Stimulated activated CD4-positive, alpha-beta T cell treated with anti-CD3 and anti-CD28 coated beads, TNF-alpha, amount 100 ng/mL, for 24 hours (primary cell): Measurements from ENCODE around the gene DGKD.
"Not testable (repeated sequence)": the region's sequence is repeated elsewhere in the genome, so short reads cannot be mapped to it uniquely, and the experiment has no call there.

ENCODE experiments used
- DNase-seq, 3 experiments: peaks; one replicate each; pipeline ENCODE4 v3.0.0-alpha.2; 2020; ENCODE audit warnings: low read depth in 3 of 3

DGKD gene, protein sequence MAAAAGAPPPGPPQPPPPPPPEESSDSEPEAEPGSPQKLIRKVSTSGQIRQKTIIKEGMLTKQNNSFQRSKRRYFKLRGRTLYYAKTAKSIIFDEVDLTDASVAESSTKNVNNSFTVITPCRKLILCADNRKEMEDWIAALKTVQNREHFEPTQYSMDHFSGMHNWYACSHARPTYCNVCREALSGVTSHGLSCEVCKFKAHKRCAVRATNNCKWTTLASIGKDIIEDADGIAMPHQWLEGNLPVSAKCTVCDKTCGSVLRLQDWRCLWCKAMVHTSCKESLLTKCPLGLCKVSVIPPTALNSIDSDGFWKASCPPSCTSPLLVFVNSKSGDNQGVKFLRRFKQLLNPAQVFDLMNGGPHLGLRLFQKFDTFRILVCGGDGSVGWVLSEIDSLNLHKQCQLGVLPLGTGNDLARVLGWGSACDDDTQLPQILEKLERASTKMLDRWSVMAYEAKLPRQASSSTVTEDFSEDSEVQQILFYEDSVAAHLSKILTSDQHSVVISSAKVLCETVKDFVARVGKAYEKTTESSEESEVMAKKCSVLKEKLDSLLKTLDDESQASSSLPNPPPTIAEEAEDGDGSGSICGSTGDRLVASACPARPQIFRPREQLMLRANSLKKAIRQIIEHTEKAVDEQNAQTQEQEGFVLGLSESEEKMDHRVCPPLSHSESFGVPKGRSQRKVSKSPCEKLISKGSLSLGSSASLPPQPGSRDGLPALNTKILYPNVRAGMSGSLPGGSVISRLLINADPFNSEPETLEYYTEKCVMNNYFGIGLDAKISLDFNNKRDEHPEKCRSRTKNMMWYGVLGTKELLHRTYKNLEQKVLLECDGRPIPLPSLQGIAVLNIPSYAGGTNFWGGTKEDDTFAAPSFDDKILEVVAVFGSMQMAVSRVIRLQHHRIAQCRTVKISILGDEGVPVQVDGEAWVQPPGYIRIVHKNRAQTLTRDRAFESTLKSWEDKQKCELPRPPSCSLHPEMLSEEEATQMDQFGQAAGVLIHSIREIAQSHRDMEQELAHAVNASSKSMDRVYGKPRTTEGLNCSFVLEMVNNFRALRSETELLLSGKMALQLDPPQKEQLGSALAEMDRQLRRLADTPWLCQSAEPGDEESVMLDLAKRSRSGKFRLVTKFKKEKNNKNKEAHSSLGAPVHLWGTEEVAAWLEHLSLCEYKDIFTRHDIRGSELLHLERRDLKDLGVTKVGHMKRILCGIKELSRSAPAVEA

DNA sequence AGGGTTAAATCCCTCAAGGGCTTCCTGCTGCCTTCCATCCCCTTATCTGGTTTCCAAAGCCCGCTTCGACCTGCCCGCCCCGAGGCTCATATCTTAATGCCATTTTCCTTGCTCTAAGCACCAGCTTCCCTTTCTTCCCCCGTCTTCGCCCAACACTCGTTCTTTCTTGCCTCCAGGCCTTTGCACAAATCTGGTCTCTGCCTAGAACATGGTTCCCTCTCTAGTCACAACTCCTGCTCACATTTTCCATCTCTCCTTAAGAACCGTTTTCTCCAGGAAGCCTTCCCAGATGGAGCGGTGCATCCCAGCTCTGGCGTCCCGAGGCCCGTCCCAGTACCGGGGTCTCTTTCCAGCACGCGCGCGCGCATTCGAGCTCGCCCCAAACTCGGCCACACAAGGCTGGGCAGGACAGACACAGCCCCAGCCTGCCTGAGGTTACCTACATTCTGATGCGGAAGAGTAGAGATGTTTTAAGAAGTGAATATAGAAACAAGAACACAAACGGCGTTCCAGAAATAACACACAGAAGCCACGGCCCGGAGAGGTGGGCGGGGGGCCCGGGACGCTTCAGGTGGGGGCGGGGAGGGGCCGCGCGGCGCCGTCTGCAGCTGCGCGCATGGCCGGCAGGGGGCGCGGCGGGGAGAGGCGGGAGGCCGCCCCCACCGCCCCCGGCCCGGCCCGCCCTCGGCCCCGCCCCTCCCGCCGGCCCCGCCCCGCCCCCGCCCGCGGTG is at the start of gene DGKD:
DGKD (plus strand) TSS at position 726 of the 731 bp plus-strand sequence. CDS start 25 bp downstream, outside the sequence.
- DNase-seq, result peak; percentile 45 to 70 (median 59)

DNA sequence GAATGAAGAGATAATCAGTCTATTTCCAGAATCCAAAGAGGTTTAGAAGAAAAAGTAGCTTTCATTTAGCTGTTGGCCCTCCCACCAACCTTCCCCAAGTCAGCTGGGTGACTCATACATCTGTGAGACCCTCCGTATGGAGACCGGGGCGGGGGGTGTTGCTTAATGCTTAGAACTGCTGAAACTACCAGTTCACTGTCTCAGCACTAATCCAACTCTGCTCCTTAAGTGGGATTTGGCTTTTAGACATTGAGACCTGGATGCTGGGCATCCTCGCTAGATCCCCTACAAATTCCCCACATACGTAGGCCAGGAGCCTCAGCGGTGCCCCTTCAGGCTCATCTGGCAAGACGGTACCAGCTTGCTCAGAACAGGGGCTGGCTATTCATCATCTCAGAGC is 46.7 kb upstream of the DGKD start, which contains the start of gene SAG:
SAG (plus strand) TSS at position 252 of the 400 bp plus-strand sequence. CDS start 1,374 bp downstream, outside the sequence.
- DNase-seq, result no peak

DNA sequence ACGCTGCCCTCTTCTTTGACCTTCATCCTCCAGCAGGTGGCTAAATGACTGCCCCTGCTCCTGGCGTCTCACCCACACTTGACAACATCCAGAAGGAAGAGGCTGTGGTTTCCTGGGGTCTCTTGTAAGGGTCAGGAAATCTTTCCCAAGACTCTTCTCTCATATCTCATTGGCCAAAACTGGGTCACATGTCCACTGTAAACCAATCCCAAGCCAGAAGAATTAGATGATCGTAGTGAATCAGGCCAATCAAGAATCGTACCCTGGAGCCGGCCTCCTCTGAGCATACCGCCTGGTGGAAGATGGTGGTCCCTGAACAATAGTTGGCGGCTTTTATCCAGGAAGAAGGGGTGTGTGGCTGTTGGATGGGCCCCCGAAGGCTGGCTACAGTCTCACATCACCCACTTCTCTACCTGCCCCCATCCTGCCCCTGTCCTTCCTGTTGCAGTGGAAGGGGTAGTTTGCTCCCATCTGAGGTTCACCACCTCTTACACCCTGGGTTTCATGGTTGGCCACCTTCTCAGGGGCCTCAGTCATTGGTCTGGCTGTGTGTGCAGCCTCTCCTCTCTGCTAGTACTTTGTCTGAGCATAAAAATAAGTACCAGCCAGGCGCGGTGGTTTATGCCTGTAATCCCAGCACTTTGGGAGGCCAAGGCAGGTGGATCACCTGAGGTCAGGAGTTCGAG is 42.9 kb upstream of the DGKD start:
- no peak for DNase-seq

DNA sequence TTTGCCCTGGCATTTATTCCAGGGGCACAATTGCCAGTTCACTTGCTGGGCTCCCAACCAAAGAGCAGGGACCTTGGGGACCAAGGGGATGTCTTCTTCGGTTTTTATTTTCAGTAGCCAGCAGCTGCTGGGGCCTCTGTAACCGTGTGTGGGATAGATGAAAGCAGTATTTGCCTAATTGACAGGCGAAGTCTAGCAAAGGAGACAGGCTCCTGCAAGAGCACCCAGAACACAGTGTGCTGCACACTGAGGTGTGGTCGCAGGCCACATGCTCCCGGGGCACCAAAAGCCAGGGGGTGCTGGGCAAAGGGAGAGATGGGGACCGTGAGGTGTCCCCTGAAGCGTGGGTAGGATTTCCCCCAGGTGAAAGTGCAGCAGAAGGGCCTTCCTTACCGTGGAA is 41.4 kb upstream of the DGKD start:
- no peak for DNase-seq

DNA sequence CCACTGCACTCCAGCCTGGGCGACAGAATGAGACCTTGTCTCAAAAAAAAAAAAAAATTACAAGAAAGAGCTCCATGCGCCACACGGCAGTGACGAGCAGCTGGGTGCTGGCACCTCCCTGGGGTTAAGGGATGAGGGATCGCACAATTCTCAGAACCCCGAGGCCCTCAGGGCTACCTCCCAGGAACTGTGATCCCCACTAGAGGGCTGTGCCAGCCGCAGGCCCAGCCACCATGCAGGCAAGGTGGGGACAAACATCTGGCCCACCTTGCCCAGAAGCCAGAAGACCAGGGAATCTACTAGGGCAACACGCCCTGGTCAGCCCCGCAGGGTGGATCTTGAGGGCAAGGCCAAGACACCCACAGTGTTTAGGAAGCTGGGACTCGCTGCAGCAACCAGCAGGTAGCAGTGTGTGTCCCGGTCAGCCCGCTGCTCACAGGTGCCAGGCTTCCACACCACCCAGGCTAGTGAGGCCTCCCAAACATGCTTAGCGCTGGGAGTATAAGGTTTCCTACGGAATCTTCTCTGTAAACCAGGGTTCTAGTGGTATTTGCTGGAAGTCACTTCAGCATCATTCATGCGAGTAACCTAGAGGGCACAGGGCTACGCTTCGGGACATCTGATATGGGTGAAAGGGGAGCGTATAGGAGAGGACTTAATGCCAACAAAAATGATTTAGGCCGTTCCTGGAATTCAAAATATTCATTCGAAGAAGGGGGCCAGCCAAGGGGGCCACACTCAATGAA is 39.9 kb upstream of the DGKD start:
- no peak for DNase-seq

DNA sequence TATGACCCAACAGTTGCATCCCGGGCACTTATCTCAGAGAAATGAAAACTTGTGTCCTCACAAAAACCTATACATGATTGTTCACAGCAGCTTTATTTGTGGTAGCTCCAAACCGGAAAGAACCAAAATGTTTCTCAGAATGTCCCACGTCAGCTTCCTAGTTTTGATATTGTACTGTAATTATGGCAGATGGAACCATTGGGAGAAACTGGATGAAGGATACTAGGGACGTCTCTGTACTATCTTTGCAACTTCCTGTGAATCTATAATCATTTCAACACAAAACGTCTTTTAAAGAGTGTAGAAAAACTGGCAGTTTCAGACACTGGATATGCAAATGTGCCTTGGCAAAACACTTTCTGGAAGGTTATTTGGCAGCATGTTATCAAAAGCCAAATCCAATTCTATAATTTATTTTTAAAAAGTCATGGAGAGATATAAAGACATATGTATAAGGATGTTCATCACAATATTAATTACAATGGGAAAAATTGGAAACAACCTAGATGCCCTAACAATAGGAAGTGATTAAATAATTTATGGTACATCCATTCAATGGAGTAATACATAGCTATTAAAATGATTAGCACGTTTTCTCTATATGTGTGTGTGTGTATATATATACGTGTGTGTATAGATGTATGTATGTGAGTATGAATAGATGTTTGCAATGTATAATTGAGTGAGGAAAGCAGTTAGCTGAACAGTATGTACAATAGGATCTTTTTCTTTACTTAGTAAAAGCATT is 36.9 kb upstream of the DGKD start:
- no peak for DNase-seq

DNA sequence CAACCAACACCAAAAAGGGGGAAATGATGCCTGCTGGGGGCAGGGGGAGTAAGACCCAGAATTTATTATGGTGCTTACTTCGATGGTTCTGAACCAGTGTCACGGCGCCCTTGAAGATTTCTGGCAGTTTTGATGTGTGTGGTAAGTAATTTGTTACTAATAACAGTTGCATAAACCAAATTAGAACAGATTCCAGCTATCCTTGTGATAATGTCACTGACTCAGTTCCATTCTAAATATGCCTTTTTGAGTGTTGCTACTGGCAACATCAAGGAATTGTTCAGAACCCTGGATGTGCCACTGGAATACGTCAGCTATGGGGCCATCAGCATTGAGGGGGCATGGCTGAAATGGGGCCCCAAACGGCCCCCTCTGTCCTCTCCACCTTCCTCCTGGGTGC is 35.0 kb upstream of the DGKD start:
- DNase-seq, result no peak

DNA sequence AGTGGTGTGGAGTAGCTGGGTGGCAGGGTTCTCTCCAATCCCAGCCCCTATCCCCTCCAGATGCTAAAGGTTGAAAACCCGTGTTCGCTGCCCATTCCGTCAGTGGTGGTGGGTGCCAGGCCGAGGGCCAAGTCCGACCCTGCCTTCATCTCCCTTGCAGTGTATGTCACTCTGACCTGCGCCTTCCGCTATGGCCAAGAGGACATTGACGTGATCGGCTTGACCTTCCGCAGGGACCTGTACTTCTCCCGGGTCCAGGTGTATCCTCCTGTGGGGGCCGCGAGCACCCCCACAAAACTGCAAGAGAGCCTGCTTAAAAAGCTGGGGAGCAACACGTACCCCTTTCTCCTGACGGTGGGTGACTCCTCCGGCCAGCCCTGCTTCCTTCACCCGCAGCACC is 33.8 kb upstream of the DGKD start:
- no peak for DNase-seq

DNA sequence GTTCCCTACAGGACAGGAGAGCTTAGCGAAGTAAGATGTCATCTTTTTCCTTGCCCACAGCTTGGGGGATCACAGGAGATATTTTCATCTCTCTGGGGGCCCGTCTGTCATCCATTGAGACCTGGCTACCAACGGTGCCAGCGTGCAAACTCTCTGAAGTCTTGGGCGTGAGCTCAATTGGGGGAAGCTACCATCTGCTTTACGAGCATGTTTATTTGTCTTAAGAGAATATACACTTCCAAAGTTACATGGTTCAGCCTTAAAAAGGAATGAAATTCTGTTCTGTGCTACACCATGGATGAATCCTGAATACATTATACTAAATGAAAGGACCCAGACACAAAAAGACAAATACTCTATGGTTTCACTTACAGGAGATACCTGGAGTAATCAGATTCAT is 33.1 kb upstream of the DGKD start:
- DNase-seq, result no peak

DNA sequence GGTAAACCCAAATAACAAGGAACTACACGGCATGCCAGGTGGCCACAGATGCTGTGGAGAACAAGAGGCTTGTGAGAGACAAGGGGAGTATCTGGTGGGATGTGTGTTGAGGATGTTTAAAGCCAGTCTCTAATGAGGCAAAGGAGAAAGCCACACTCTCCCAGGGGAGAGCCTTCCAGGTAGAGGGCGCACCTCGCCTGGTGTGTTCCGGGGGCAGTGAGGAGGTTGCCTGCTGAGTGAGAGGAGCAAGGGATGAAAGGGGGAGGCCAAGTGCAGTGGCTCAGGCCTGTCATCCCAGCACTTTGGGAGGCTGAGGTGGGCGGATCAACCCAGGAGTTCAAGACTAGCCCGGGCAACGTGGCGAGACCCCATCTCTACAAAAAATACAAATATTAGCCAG is 30.4 kb upstream of the DGKD start:
- DNase-seq, result no peak

DNA sequence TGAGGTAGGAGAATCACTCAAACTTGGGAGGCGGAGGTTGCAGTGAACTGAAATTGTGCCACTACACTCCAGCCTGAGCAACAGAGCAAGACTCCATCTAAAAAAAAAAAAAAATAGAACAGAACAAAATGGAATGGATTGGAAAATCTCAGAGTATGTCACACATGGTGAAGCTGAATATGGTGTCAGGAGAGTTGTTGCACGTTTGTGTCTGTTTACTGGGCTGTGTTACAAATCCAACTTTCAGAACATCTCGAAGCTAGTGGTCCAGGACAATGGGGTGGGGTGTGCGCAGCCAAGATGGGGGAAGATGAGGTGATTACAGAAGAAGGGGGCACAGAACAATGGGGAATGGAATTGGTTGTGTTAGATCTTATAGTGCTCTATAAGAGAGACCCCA is 29.0 kb upstream of the DGKD start:
- no peak for DNase-seq

DNA sequence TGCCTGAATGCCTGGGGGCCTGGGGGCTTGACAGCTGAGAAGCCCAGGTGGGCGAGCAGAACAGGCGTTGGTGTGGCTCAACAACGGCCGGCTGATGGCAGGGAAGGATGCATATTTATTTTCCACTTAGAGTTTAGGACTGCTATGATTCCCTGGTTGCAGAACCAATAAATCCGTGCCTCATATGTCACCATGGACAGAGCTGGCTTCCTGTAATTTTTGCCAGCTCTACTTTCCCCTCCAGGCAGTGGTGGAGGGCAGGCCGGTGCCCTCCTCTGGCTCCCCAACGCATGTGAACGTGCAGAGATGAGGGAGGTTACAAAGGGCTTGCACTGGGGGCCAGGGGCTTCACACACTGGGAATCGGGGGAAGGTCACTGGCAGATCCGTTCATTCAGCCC is 28.5 kb upstream of the DGKD start:
- DNase-seq, result no peak

DNA sequence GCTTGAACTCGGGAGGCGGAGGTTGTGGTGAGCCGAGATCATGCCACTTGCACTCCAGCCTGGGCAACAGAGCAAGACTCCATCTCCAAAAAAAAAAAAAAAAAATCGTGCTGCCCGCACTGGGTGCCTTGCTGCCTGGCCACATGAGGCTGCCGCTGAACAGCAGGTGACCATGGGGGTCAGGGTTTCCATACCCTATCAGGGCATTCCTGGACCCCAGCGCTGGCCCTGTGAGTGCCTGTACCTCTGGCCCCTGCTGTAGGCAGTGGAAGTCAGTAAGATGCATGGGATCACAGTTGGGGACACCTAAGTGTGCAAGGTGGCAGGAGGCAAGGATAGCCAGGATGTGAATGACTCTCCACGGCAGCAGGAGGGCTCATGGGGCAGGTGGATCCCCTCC is 27.8 kb upstream of the DGKD start:
- DNase-seq, result no peak

DNA sequence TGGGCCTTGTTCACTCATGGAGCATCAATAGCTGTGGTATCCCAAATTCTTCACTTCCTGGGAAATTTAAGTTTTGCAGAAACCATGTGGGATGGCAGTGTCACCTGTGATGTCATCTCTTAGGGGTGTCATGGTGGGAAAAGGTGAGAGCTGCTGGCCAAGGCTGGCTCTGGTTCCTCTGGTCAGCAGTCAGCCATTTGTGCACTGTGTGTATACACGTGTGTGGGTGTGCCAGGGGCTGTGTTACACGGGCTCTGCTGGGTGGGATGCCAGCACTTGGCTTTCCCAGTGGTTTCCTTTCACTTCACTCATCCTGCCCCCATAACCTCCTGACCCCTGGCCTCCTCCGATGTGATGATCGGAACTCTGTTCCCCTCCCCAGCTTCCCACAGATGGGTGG is 25.4 kb upstream of the DGKD start:
- no peak for DNase-seq

DNA sequence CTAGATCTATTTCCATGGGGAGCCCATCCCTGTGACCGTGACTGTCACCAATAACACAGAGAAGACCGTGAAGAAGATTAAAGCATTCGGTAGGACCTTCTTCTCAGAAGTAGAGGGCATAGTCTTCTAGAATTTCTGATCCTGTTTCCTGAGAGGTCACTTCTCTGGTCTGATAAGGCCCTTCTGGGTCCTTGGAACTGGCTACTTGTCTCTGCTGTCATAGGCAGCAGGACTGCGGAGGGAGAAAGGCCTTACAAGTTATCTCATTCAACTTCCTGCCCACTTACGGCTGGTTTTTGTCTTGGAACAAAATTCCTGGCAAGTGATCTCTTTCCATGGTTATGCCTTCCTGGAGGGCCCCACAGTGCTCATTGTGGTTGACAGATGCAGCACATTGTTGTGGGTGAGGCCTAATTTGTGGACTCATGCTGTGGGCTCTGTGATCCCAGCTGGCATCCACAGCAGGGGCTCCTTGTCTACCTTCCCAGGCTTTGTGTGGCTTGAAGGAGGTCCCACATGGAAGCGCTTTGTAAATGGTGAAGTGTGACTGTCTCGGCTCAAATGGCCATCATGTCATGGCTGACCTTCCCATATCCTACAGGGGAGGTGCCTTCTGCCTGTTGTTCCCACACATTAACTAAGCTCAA is 24.7 kb upstream of the DGKD start:
- DNase-seq, result no peak

DNA sequence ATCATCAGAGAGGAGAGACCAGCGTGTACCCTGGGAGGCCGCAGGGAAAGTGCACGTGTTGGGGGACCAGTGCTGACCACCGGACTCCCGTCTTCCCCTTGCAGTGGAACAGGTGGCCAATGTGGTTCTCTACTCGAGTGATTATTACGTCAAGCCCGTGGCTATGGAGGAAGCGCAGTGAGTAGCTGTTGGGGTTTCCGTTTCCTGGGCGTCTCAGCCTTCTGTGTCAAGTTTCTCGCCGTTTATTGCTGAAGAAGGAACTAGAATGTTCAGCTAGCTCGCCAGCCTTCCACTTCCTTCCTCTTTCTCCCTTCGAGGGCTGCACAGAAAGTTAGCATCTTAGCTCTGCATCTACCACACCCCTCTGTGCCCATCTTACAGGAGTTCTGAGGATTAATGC is 22.8 kb upstream of the DGKD start:
- peak; percentile 38 to 48 (median 43) for DNase-seq

DNA sequence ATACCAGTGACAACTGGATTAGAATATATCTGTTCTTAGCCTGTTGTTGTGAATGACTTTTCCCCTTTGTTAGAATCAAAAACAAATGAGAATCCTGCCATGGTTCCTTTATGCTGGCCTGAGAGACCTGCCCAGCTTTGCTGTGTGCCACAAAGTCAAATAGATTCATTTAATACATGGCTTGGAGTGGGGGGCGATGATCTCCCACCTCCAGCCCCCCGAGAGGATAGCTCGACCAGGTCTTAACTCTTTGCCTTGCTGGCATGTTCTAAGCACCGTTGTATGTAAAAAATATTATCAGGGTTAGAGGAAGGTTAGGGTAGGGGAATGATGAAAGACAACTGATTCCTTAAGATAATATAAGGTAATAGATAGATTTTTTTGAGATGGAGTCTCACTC is 22.2 kb upstream of the DGKD start:
- no peak for DNase-seq

DNA sequence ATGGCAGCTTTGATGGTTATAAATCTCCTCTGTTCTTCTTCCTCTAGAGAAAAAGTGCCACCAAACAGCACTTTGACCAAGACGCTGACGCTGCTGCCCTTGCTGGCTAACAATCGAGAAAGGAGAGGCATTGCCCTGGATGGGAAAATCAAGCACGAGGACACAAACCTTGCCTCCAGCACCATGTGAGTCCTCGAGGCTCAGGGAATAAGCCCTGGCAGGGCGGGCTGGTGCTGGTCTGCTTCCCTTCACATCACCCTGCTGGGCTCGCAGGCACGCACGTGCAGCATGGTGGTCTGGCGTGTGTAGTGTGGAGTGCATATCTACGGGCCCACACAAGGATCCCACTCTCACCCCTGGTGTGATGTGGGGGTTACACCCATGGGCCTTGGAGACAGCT is 19.4 kb upstream of the DGKD start:
- no peak for DNase-seq

DNA sequence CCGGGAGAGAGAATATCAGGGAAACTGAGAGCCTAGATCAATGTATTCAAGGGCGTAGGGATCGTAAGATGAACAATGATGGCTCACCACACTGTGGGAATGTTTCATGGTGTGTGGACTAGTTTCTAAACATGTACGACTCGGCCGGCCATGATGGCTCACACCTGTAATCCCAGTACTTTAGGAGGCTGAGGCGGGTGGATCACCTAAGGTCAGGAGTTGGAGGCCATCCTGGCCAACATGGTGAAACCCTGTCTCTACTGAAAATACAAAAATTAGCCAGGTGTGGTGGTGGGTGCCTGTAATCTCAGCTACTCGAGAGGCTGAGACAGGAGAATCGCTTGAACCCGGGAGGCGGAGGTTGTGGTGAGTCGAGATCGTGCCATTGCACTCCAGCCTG is 18.2 kb upstream of the DGKD start:
- not testable (repeated sequence) for DNase-seq
